PC-3 (cell line): ENCODE data around the gene NUDT4B.
"Not testable (repeated sequence)": the region's sequence is repeated elsewhere in the genome, so short reads cannot be mapped to it uniquely, and the experiment has no call there.

Experiments
- EZH2 ChIP-seq: fragments of 300-600 bp; sonication (generic); IDR thresholded peaks from one replicate; pipeline ENCODE4 v1.6.1; 2017; ENCODE audit warnings: antibody characterized with exemption, mild to moderate bottlenecking, low read length; ENCODE audit not compliant: unreplicated experiment
- EZH2phosphoT487 ChIP-seq: fragments of 300-600 bp; sonication (generic); IDR thresholded peaks from 2 replicates; pipeline ENCODE4 v1.6.1; 2018; ENCODE audit warnings: mild to moderate bottlenecking, antibody characterized with exemption, low read length, borderline replicate concordance
- TF ChIP-seq, protein P1 (sequence below): fragments of 300-600 bp; sonication (generic); conservative IDR thresholded peaks from 2 replicates; pipeline ENCODE4 v1.5.1; 2017; ENCODE audit warnings: antibody characterized with exemption, low read depth, mild to moderate bottlenecking, low read length

DNA sequence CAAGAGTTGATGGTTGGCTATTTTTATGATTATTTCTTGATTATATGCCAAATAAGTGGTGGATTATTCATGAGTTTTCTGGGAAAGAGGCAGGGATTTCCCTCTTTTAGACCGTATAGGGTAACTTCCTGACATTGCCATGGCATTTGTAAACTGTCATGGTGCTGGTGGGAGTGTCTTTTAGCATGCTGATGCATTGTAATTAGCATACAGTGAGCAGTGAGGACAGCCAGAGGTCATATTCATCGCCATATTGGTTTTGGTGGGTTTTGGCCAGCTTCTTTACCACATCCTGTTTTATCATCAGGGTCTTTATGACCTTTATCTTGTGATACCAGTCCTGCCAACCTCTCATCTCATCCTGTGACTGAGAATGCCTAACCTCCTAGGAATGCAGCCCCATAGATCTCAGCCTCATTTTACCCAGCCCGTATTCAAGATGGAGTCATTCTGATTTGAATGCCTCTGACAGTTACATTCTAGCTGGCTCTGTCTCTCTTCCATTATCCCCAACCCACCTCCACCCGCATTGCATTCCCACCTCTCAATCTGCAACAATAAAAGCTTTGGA lies 45.3 kb downstream of the NUDT4B start:
- TF ChIP-seq, protein P1, sequence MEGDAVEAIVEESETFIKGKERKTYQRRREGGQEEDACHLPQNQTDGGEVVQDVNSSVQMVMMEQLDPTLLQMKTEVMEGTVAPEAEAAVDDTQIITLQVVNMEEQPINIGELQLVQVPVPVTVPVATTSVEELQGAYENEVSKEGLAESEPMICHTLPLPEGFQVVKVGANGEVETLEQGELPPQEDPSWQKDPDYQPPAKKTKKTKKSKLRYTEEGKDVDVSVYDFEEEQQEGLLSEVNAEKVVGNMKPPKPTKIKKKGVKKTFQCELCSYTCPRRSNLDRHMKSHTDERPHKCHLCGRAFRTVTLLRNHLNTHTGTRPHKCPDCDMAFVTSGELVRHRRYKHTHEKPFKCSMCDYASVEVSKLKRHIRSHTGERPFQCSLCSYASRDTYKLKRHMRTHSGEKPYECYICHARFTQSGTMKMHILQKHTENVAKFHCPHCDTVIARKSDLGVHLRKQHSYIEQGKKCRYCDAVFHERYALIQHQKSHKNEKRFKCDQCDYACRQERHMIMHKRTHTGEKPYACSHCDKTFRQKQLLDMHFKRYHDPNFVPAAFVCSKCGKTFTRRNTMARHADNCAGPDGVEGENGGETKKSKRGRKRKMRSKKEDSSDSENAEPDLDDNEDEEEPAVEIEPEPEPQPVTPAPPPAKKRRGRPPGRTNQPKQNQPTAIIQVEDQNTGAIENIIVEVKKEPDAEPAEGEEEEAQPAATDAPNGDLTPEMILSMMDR: not testable (repeated sequence)
- TF ChIP-seq EZH2, EZH2phosphoT487: not testable (repeated sequence)
